GM23338 (cell line): ENCODE measurements around the gene ZFP92. TPM values are rescaled to one million over a fixed set of nuclear protein-coding genes. Genes with fewer than 3 reads are reported as not detected.

Source experiments
- ATAC-seq: fragments of 200-7000 bp; cut with Tn5 transposase; 3 replicates; pipeline ENCODE4 v1.9.1; 2020
- DNase-seq: peaks from one replicate; pipeline ENCODE4 v3.0.0-alpha.2; 2015; ENCODE audit warnings: low spot score
- H2AFZ ChIP-seq: fragments of 200-600 bp; sonication (generic); 2 replicates; pipeline ENCODE4 v1.8.0; 2016; ENCODE audit warnings: antibody characterized with exemption, mild to moderate bottlenecking, moderate library complexity
- H3F3A ChIP-seq: fragments of 200-600 bp; sonication (generic); replicated peaks from 2 replicates; pipeline ENCODE4 v1.8.0; 2017; ENCODE audit warnings: antibody characterized with exemption, mixed run types, low read depth
- H3K27ac ChIP-seq: fragments of 200-600 bp; sonication (generic); 2 replicates; pipeline ENCODE4 v1.6.1; 2016; ENCODE audit warnings: low read depth
- H3K27me3 ChIP-seq: fragments of 200-600 bp; sonication (generic); 2 replicates; pipeline ENCODE4 v1.8.0; 2016; ENCODE audit warnings: mild to moderate bottlenecking, mixed run types, moderate library complexity; ENCODE audit not compliant: insufficient read depth
- H3K36me3 ChIP-seq: fragments of 200-600 bp; sonication (generic); 2 replicates; pipeline ENCODE4 v1.8.0; 2016; ENCODE audit warnings: mild to moderate bottlenecking; ENCODE audit not compliant: insufficient read depth
- H3K4me1 ChIP-seq: fragments of 200-600 bp; sonication (generic); 2 replicates; pipeline ENCODE4 v1.8.0; 2016; ENCODE audit warnings: mild to moderate bottlenecking, moderate library complexity; ENCODE audit not compliant: insufficient read depth
- H3K4me2 ChIP-seq: fragments of 200-600 bp; sonication (generic); 2 replicates; pipeline ENCODE4 v1.7.1; 2017; ENCODE audit warnings: mixed run types
- H3K4me3 ChIP-seq: fragments of 200-600 bp; sonication (generic); 2 replicates; pipeline ENCODE4 v1.6.1; 2016; ENCODE audit warnings: mixed run types
- H3K79me2 ChIP-seq: fragments of 200-600 bp; sonication (generic); replicated peaks from 2 replicates; pipeline ENCODE4 v1.8.0; 2017; ENCODE audit warnings: mild to moderate bottlenecking; ENCODE audit not compliant: insufficient read depth
- H3K9me2 ChIP-seq: fragments of 200-600 bp; sonication (generic); 2 replicates; pipeline ENCODE4 v1.8.0; 2017; ENCODE audit not compliant: insufficient read depth
- H4K20me1 ChIP-seq: fragments of 200-600 bp; sonication (generic); replicated peaks from 2 replicates; pipeline ENCODE4 v1.8.0; 2017; ENCODE audit warnings: mild to moderate bottlenecking; ENCODE audit not compliant: insufficient read depth
- H3K27ac Mint-ChIP-seq: 2 replicates; pipeline ENCODE4 v1.8.0; 2020; ENCODE audit warnings: inconsistent platforms, mild to moderate bottlenecking, moderate library complexity, mixed read lengths
- H3K27me3 Mint-ChIP-seq: 3 replicates; pipeline ENCODE4 v1.8.0; 2022; ENCODE audit warnings: low read depth, mild to moderate bottlenecking, moderate library complexity, mixed read lengths, inconsistent platforms; ENCODE audit not compliant: insufficient read depth, poor library complexity
- H3K36me3 Mint-ChIP-seq: 3 replicates; pipeline ENCODE4 v1.8.0; 2021; ENCODE audit warnings: low read depth, mild to moderate bottlenecking, inconsistent platforms, moderate library complexity, mixed read lengths
- H3K4me1 Mint-ChIP-seq: 3 replicates; pipeline ENCODE4 v1.8.0; 2020; ENCODE audit warnings: mild to moderate bottlenecking, inconsistent platforms, mixed read lengths
- H3K4me3 Mint-ChIP-seq: 3 replicates; pipeline ENCODE4 v1.8.0; 2021; ENCODE audit warnings: moderate library complexity, mild to moderate bottlenecking, inconsistent platforms, mixed read lengths
- H3K9me3 Mint-ChIP-seq: 3 replicates; pipeline ENCODE4 v1.8.0; 2020; ENCODE audit warnings: moderate library complexity, mild to moderate bottlenecking, inconsistent platforms, mixed read lengths
- ETS1 ChIP-seq: IDR thresholded peaks from 2 replicates; pipeline ENCODE4 v1.6.1; 2016; ENCODE audit warnings: antibody characterized with exemption
- EZH2 ChIP-seq: fragments of 200-600 bp; sonication (generic); IDR thresholded peaks from one replicate; pipeline ENCODE4 v1.8.0; 2017; ENCODE audit warnings: antibody characterized with exemption, mild to moderate bottlenecking, low read depth; ENCODE audit not compliant: unreplicated experiment
- EZH2phosphoT487 ChIP-seq: fragments of 200-600 bp; sonication (generic); IDR thresholded peaks from one replicate; pipeline ENCODE4 v1.8.1; 2018; ENCODE audit warnings: antibody characterized with exemption; ENCODE audit not compliant: unreplicated experiment
- NANOG ChIP-seq: IDR thresholded peaks from 2 replicates; pipeline ENCODE4 v1.6.1; 2016; ENCODE audit warnings: antibody characterized with exemption, borderline replicate concordance
- REST ChIP-seq: IDR thresholded peaks from one replicate; pipeline ENCODE4 v1.6.1; 2018; ENCODE audit warnings: antibody characterized with exemption; ENCODE audit not compliant: unreplicated experiment
- STAT1 ChIP-seq: IDR thresholded peaks from one replicate; pipeline ENCODE4 v1.6.1; 2016; ENCODE audit warnings: antibody characterized with exemption; ENCODE audit not compliant: unreplicated experiment
- ZNF331 ChIP-seq: fragments of 250-450 bp; sonication (Bioruptor Pico); IDR thresholded peaks from 2 replicates; pipeline ENCODE4 v1.5.0; 2020; ENCODE audit warnings: low read depth, mild to moderate bottlenecking, moderate library complexity
- polyA plus RNA-seq: library from polyadenylated mRNA; unstranded; fragments of >200 nt; fragmentation: Nextera tagmentation; extraction: Ambion mirVana; gene quantifications from 2 replicates; pipeline ENCODE4 v1.2.1, GENCODE V29; 2016
- total RNA-seq: library from RNA; depleted of rRNA; stranded (reverse); fragments of >200 nt; shearing (Covaris generic); gene quantifications from 2 replicates; pipeline ENCODE4 v1.2.3, GENCODE V29; 2014

Gene ZFP92
- total and polyA plus RNA-seq, 2 experiments from 2014 or later, result 0.05 to 0.52 TPM

- H3F3A ChIP-seq, result no peaks in the 10 kb centered on the region
- TF ChIP-seq STAT1 (no peak), REST (no peak)
- Mint-ChIP-seq H3K9me3 (no peaks in the 10 kb centered on the region; the same call in 2 of the 3 replicates), H3K27ac (no peak overlapping the region), H3K36me3 (no peaks in the 10 kb centered on the region), H3K4me3 (no peak overlapping the region), H3K4me1 (peaks cover 8% of the 10 kb centered on the region), H3K27me3 (peaks cover 22% of the 10 kb centered on the region)
- H3K36me3 ChIP-seq, result no peaks in the 10 kb centered on the region
- H3K4me3 ChIP-seq, result no peak overlapping the region
- no peaks in the 10 kb centered on the region for H4K20me1 ChIP-seq
- H3K4me2 ChIP-seq, result no peak overlapping the region
- no peak overlapping the region for H3K27ac ChIP-seq
- H3K4me1 ChIP-seq, result no peaks in the 10 kb centered on the region
- ATAC-seq (no peak), DNase-seq (no peak)
- H3K9me2 ChIP-seq, result no peaks in the 10 kb centered on the region
- no peak overlapping the region for H2AFZ ChIP-seq
- H3K27me3 ChIP-seq, result peaks cover 19% of the 10 kb centered on the region; the same call in 1 of the 2 replicates
- H3K79me2 ChIP-seq, result no peaks in the 10 kb centered on the region
Measured at GRCh38 chrX:153409414-153410101, 1.7 kb upstream of the ZFP92 start.

GRCh38 chrX:153410373-153410772, 899 bp upstream of the ZFP92 start:
- Histone ChIP-seq H3K79me2 (no peaks in the 10 kb centered on the region), H3F3A (no peaks in the 10 kb centered on the region), H3K9me2 (no peaks in the 10 kb centered on the region), H4K20me1 (no peaks in the 10 kb centered on the region), H3K4me1 (no peaks in the 10 kb centered on the region), H3K4me3 (no peak overlapping the region), H3K36me3 (no peaks in the 10 kb centered on the region), H3K4me2 (no peak overlapping the region), H3K27ac (no peak overlapping the region), H3K27me3 (peaks cover 19% of the 10 kb centered on the region; the same call in 1 of the 2 replicates), H2AFZ (no peak overlapping the region)
- no peaks in the 10 kb centered on the region; the same call in 2 of the 3 replicates for H3K9me3 Mint-ChIP-seq
- DNase-seq (no peak), ATAC-seq (no peak)
- peaks cover 8% of the 10 kb centered on the region for H3K4me1 Mint-ChIP-seq
- H3K27me3 Mint-ChIP-seq, result peaks cover 22% of the 10 kb centered on the region
- H3K36me3 Mint-ChIP-seq, result no peaks in the 10 kb centered on the region
- H3K27ac Mint-ChIP-seq, result no peak overlapping the region
- peak overlapping the region; percentile 72; the same call in 2 of the 3 replicates for H3K4me3 Mint-ChIP-seq
- TF ChIP-seq NANOG (no peak), REST (no peak), ETS1 (no peak), EZH2 (no peak), ZNF331 (CRISPR knock-in tag) (no peak), EZH2phosphoT487 (no peak)
